Testis (tissue), 3 donors: ENCODE results near the gene KLF13. TPM values are rescaled to one million over a fixed set of nuclear protein-coding genes. Genes with fewer than 3 reads are reported as not detected.
A peak's percentile ranks its signal among the peaks of the same experiment; 100 is the strongest.

Source experiments
- DNase-seq: peaks from one replicate; pipeline ENCODE4 v3.0.0-alpha.2; 2019
- H3K27ac ChIP-seq, 2 donors: fragments of 200-600 bp; sonication (generic); one replicate each; pipeline ENCODE4 v1.5.1; 2019
- H3K27me3 ChIP-seq: fragments of 200-600 bp; sonication (generic); one replicate; pipeline ENCODE4 v1.5.1; 2019
- H3K36me3 ChIP-seq: fragments of 200-600 bp; sonication (generic); one replicate; pipeline ENCODE4 v1.5.1; 2017; ENCODE audit warnings: low read depth; ENCODE audit errors: missing control alignments
- H3K4me1 ChIP-seq: fragments of 200-600 bp; sonication (generic); one replicate; pipeline ENCODE4 v1.5.1; 2019
- H3K4me3 ChIP-seq, 2 donors: fragments of 200-600 bp; sonication (generic); one replicate each; pipeline ENCODE4 v1.5.1; 2017 to 2019
- H3K9me3 ChIP-seq: fragments of 200-600 bp; sonication (generic); one replicate; pipeline ENCODE4 v1.5.1; 2017
- CTCF ChIP-seq, 3 experiments: fragments of 450-650 bp in 2 of 3; fragments of 200-600 bp in 1 of 3; sonication (generic) in 1 of 3; IDR thresholded peaks; one replicate each; pipeline ENCODE4 v1.5.1; 2016 to 2019; ENCODE audit warnings: antibody characterized with exemption in 3 of 3, mild to moderate bottlenecking in 2 of 3, moderate library complexity in 1 of 3
- POLR2A ChIP-seq: fragments of 450-650 bp; IDR thresholded peaks from one replicate; pipeline ENCODE4 v1.6.1; 2017; ENCODE audit warnings: antibody characterized with exemption, mild to moderate bottlenecking, moderate library complexity
- WGBS, 2 donors: methylation state at CpG; one replicate each; pipeline ENCODE4 v1.1.5; 2018; 5-methylcytosine and 5-hydroxymethylcytosine counted together
- intact Hi-C: fragments of 100-400 bp; cut with DNase I; formaldehyde crosslinking; loops from one replicate; pipeline ENCODE4 v1.15.1; 2023; ENCODE audit warnings: low total_unique reads
- polyA plus RNA-seq: library from polyadenylated mRNA; stranded (reverse); fragments of 350-450 nt; fragmentation: Illumina TruSeq; extraction: RNeasy Lipid Tissue Mini Kit (QIAGEN cat#74804); gene quantifications from one replicate; pipeline ENCODE4 v1.2.3, GENCODE V29; 2014; ENCODE audit warnings: low read depth, low replicate concordance; ENCODE audit not compliant: insufficient read depth
- total RNA-seq, 2 donors: library from RNA; depleted of rRNA; stranded (reverse); fragments of >200 nt; gene quantifications; one replicate each; pipeline ENCODE4 v1.2.3, GENCODE V29; 2016

The KLF13 gene
- total and polyA plus RNA-seq, 3 donors from 2014 or later, result 41.9 to 61.7 (median 45.7) TPM

DNA sequence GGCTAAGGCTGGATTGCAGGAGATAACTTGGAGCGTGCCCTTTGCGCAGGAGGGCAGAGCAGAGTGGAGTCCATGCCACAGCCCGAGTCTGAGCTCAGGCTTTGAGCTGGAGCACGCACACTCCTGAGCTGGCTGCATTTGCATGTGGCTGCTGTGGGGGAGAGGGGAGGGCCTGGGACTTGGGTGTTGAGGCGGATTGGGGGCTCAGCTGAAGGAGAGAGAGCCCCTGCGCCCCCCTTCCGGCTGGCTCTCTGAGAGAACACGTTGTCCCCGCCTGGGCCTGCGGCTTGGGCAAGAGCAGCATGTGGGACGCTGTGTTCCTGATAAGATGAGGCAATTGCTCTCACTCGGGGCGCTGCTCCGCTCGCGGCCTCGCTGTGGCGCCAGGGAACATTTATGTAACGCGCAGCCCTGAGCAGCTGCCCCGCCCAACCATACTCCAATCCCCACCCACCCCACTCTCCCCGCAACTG lies 39.1 kb downstream of the KLF13 start:
- peaks cover 78% of the 10 kb centered on the region for H3K4me1 ChIP-seq
- DNase-seq, result peak; percentile 97
- WGBS, 2 donors, result 29 to 50% methylated on average over 18 to 22 of the region's 22 CpGs
- H3K27me3 ChIP-seq, result no peaks in the 10 kb centered on the region
- H3K27ac ChIP-seq, result peak overlapping the region; percentile 90 to 94
- TF ChIP-seq POLR2A, result no peak
- TF ChIP-seq CTCF (IDR thresholded peaks at IDR 0.05), result peak in 1 of 3 experiments; percentile 12
- intact Hi-C loops, result loop anchor here (2.0 kb wide), 1 partner anchor 39 kb away; the partner anchor contains the start of gene KLF13
- no peaks in the 10 kb centered on the region for H3K9me3 ChIP-seq
- peak overlapping the region in 1 of 2 donors; percentile 27 for H3K4me3 ChIP-seq
- H3K36me3 ChIP-seq, result no peaks in the 10 kb centered on the region

DNA sequence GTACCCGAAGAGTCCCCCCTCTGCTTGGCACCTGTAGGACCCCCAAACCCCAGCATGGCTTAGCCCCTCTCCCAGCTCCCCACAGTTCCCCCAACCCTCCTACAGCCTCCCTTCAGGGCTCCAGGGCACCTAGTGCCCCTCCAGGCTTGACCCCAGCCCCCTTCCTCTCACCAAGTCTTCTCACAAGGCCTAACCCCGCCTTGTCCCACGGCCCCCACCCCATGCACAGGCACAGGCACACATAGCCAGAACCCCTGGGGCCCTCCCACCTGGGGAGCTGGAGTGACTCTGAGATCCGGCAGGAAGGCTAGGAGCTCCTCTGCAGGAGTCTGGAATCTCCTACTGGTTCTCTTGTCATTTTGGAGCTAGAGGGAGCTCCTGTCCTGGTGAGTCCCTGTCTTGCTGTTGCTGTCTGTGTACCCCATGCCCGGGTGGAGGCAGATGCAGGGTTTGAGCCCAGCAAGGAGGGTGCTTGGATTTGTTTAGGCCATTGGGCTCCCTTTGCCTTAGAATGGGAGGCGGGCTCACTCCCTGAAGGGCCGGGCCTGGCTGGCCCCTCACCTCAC lies 39.6 kb downstream of the KLF13 start:
- DNase-seq, result peak; percentile 51
- no peaks in the 10 kb centered on the region for H3K36me3 ChIP-seq
- H3K4me3 ChIP-seq, result peak overlapping the region; percentile 4 to 27
- no peaks in the 10 kb centered on the region for H3K27me3 ChIP-seq
- intact Hi-C loops, result no loop called here
- H3K27ac ChIP-seq, result peak overlapping the region; percentile 90 to 94
- peaks cover 73% of the 10 kb centered on the region for H3K4me1 ChIP-seq
- no peaks in the 10 kb centered on the region for H3K9me3 ChIP-seq
- 42 to 49% methylated on average over 6 to 7 of the region's 7 CpGs for WGBS, 2 donors
- TF ChIP-seq POLR2A (no peak), CTCF (IDR thresholded peaks at IDR 0.05) (peak in 1 of 3 experiments; percentile 16)

- WGBS, 2 donors, result 50 to 61% methylated on average over 3 to 11 of the region's 11 CpGs
- no peak for TF ChIP-seq POLR2A
- no peak for TF ChIP-seq CTCF (IDR thresholded peaks at IDR 0.05)
- Histone ChIP-seq H3K9me3 (no peaks in the 10 kb centered on the region), H3K4me1 (peaks cover 63% of the 10 kb centered on the region), H3K4me3 (no peak overlapping the region), H3K36me3 (no peaks in the 10 kb centered on the region), H3K27me3 (no peaks in the 10 kb centered on the region), H3K27ac (peak overlapping the region; percentile 90 to 94)
- intact Hi-C loops, result no loop called here
- no peak for DNase-seq
Measured at GRCh38 chr15:31367021-31367729, 40.5 kb downstream of the KLF13 start.

DNA sequence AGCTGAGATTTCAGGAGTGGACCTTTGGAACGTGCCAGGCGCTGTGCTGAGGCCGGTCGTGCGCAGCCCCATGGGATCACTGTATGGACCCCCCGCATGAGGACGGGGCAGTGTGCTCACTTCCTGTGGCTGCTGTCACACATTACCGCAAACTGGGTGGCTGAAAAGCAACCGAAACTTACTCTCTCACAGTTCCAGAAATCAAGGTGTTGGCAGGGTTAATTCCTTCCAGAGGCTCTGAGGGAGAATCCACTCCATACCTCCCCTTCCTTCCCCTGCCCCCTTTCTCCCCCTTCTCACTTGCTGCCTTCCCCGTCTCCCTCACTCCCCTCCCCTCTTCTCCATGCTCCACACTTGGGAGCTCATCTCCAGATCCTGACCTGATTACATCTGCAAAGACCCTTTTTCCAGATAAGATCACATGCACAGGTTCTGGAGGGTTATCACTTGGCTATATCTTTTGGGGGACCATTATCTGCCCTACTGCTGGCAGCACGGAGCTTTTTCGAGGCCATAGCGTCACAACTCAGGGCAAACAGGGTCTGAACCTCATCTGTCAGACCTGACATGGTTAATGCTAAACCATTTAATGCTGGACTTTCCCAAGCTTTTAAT lies 41.2 kb downstream of the KLF13 start:
- peaks cover 61% of the 10 kb centered on the region for H3K4me1 ChIP-seq
- no peaks in the 10 kb centered on the region for H3K9me3 ChIP-seq
- H3K4me3 ChIP-seq, result no peak overlapping the region
- H3K36me3 ChIP-seq, result no peaks in the 10 kb centered on the region
- WGBS, 2 donors, result 67 to 81% methylated on average over 13 of the region's 13 CpGs
- no peak for DNase-seq
- intact Hi-C loops, result no loop called here
- H3K27ac ChIP-seq, result peak overlapping the region; percentile 90 to 94
- TF ChIP-seq CTCF (IDR thresholded peaks at IDR 0.05), result no peak
- no peak for TF ChIP-seq POLR2A
- H3K27me3 ChIP-seq, result no peaks in the 10 kb centered on the region
